Upper lobe of right lung (tissue), 1 donor: ENCODE results near the gene BMP10. TPM values are rescaled to one million over a fixed set of nuclear protein-coding genes. Genes with fewer than 3 reads are reported as not detected.

Source experiments
- ATAC-seq: fragments of 200-7000 bp; cut with Tn5 transposase; one replicate; pipeline ENCODE4 v1.9.1; 2020; ENCODE audit warnings: mild to moderate bottlenecking, moderate library complexity
- DNase-seq: peaks from one replicate; pipeline ENCODE4 v3.0.0-alpha.2; 2020
- H3K27ac ChIP-seq: fragments of 200-600 bp; one replicate; pipeline ENCODE4 v1.8.0; 2022
- H3K27me3 ChIP-seq: fragments of 200-600 bp; one replicate; pipeline ENCODE4 v1.8.0; 2022; ENCODE audit warnings: mild to moderate bottlenecking
- H3K36me3 ChIP-seq: fragments of 200-600 bp; one replicate; pipeline ENCODE4 v1.8.0; 2022
- H3K4me1 ChIP-seq: fragments of 200-600 bp; one replicate; pipeline ENCODE4 v1.8.0; 2022
- H3K4me3 ChIP-seq: fragments of 200-600 bp; one replicate; pipeline ENCODE4 v1.8.0; 2022; ENCODE audit warnings: mild to moderate bottlenecking
- H3K9me3 ChIP-seq: fragments of 200-600 bp; one replicate; pipeline ENCODE4 v1.8.0; 2022
- intact Hi-C: fragments of 100-400 bp; cut with DNase I; formaldehyde crosslinking; loops from one replicate; pipeline ENCODE4 v1.11.0; 2022
- long read RNA-seq: library from polyadenylated mRNA; unstranded; transcript quantifications from one replicate; pipeline ENCODE4 v2.0.0, GENCODE V29; 2021
- total RNA-seq: library from RNA; stranded (reverse); fragmentation: NEBNext Ultra II Directional; extraction: Animal tissue kit (Norgen Biotek cat#: 25700); gene quantifications from one replicate; pipeline ENCODE4 v1.2.1, GENCODE V29; 2021
- TF ChIP-seq, protein P1 (sequence below): fragments of 200-600 bp; IDR thresholded peaks from one replicate; pipeline ENCODE4 v1.8.0; 2022; ENCODE audit warnings: antibody characterized with exemption
- donor health status: DM: no; HTN: yes; CAD: no; lungs with severe emphysema.

The BMP10 gene
- 1.4 TPM for total RNA-seq
- long read RNA-seq: 0 reads

DNA sequence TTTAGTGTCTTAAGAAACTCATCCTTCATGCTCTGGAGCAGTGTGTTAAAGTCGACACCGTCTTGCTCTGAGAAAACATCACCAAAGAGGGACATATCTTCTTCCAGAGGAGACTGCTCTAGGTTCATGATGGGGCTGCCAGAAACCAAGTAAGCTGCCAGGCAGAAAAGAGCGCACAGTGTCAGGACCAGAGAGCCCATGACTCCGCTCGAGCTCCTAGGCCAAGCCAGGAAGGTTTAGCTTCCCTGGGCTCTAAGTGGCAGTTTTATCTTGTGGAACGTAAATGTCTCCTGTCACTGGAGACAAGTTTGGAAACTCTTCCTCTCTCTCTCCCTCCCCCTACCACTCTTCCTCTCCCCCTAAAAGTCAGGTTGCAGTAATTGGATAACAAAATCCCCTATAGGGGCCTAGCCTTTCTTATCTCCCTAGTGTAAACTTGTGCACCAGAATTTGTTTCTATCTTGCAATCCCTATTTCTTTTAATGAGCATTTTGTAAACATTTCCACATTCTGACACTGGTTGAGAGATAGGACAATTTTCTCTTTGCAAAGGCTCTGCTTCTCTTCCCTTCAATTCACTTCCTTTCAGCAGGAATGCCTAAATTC lies at the start of gene BMP10:
Gene BMP10 (minus strand): TSS at position 239 of the 606 bp plus-strand sequence. CDS start 39 bp downstream, at position 200.
- no peaks in the 10 kb centered on the region for H3K36me3 ChIP-seq
- DNase-seq (no peak), ATAC-seq (no peak)
- TF ChIP-seq, protein P1, sequence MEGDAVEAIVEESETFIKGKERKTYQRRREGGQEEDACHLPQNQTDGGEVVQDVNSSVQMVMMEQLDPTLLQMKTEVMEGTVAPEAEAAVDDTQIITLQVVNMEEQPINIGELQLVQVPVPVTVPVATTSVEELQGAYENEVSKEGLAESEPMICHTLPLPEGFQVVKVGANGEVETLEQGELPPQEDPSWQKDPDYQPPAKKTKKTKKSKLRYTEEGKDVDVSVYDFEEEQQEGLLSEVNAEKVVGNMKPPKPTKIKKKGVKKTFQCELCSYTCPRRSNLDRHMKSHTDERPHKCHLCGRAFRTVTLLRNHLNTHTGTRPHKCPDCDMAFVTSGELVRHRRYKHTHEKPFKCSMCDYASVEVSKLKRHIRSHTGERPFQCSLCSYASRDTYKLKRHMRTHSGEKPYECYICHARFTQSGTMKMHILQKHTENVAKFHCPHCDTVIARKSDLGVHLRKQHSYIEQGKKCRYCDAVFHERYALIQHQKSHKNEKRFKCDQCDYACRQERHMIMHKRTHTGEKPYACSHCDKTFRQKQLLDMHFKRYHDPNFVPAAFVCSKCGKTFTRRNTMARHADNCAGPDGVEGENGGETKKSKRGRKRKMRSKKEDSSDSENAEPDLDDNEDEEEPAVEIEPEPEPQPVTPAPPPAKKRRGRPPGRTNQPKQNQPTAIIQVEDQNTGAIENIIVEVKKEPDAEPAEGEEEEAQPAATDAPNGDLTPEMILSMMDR: no peak
- intact Hi-C loops: no loop called here
- no peak within 1 kb of the TSS for H3K27ac ChIP-seq
- H3K4me3 ChIP-seq: no peak within 1 kb of the TSS
- H3K4me1 ChIP-seq: no peaks in the 10 kb centered on the region
- no peaks in the 10 kb centered on the region for H3K27me3 ChIP-seq
- H3K9me3 ChIP-seq: no peaks in the 10 kb centered on the region

DNA sequence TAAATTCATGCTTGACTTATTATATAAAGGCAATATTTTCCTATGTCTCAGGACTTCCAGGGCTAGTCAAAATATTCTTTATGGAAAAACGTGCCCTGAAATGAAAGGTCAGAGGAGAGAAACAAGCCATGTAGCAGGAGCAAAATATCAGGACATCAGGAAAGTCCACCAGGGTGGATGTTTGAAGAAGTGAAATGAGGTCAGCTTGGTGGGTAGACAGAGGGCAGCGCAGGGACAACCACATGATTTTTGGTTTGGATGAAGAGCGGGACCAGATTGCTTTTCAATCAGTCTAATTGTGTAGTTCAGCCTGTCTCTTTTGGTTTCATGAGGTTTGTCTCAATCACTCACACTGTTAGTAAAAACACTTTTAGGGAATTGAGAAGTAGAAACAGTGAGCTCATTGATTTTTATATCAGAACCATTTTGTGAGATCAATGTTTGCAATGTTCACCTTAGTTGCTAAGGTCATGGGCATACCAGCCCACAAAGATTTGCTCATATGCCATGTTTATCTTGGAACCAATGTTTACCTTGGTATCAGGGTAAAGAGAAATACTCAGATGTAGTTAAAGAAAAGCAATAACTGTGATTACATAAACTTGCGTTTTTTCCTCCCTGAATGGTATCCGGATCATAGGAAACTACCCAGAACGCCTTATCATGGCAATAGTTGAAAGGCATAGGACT lies 49.4 kb upstream of the BMP10 start:
- no peak for ATAC-seq
- no peak overlapping the region for H3K4me3 ChIP-seq
- no peak for DNase-seq
- no peak overlapping the region for H3K27ac ChIP-seq
- H3K36me3 ChIP-seq: no peaks in the 10 kb centered on the region
- intact Hi-C loops: loop anchor here (10.0 kb wide), 1 partner anchor 216 kb away; no protein-coding TSS in a partner anchor
- no peaks in the 10 kb centered on the region for H3K9me3 ChIP-seq
- no peaks in the 10 kb centered on the region for H3K27me3 ChIP-seq
- no peaks in the 10 kb centered on the region for H3K4me1 ChIP-seq
- TF ChIP-seq, protein P1: no peak

DNA sequence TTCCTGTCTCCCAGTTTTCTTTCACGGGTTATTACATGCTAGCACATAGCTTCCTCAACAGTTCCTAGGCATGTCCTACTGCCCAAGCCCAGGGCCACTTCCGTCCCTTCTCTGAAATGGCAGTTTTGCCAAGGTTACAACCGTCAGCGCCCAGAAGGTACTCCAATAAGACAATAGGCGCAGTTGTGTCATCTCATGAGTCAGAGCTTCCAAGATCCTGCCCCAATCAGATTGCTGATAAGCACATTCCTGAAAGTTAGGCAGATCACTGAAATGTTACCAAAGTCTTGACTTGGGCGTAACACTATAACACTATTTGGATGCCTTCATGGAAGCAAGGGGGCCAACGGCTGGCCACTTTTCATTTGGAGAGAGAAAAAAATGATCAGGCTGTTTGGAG lies 47.3 kb upstream of the BMP10 start:
- intact Hi-C loops: no loop called here
- Histone ChIP-seq H3K4me1 (no peaks in the 10 kb centered on the region), H3K27me3 (no peaks in the 10 kb centered on the region), H3K36me3 (no peaks in the 10 kb centered on the region), H3K9me3 (no peaks in the 10 kb centered on the region), H3K27ac (no peak overlapping the region), H3K4me3 (no peak overlapping the region)
- no peak for ATAC-seq
- no peak for DNase-seq
- TF ChIP-seq, protein P1: no peak

DNA sequence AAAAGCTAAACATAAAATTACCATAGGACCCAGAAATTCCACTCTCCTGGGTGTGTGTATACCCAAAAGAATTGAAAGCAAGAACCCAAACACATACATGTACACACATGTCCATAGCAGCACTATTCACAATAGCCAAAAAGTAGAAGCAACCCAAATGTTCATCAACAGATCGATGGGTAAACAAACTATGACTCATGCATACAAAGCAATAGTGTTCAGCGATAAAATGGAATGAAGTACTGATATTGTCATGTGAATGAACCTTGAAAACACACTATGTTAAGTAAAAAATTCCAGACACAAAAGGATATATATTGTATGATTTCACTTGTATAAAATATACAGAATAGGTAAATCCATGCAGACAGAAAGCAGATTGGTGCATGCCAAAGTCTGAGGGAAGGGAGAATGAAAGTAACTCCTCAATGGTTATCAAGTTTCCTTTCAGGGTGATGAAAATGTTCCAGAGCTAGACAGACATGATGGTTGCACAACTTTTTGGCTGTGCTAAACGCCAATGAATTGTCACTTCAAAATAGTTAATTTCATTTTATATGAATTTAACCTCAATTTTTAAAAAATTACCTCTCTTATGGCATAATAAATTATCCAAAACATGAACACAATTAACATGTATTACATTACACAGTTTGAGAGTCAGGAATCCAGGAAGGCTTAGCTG lies 46.0 kb upstream of the BMP10 start:
- no peaks in the 10 kb centered on the region for H3K4me1 ChIP-seq
- DNase-seq: no peak
- no peak overlapping the region for H3K4me3 ChIP-seq
- no peak overlapping the region for H3K27ac ChIP-seq
- no peaks in the 10 kb centered on the region for H3K36me3 ChIP-seq
- ATAC-seq: no peak
- H3K9me3 ChIP-seq: no peaks in the 10 kb centered on the region
- TF ChIP-seq, protein P1: no peak
- H3K27me3 ChIP-seq: no peaks in the 10 kb centered on the region
- intact Hi-C loops: no loop called here

- TF ChIP-seq, protein P1: no peak
- intact Hi-C loops: no loop called here
- H3K4me3 ChIP-seq: no peak overlapping the region
- no peaks in the 10 kb centered on the region for H3K4me1 ChIP-seq
- no peaks in the 10 kb centered on the region for H3K9me3 ChIP-seq
- DNase-seq (no peak), ATAC-seq (no peak)
- no peak overlapping the region for H3K27ac ChIP-seq
- H3K36me3 ChIP-seq: no peaks in the 10 kb centered on the region
- no peaks in the 10 kb centered on the region for H3K27me3 ChIP-seq
Measured at GRCh38 chr2:68916226-68916625, 45.0 kb upstream of the BMP10 start.
